ENCODE data around the gene TJP3.

Gene TJP3

GRCh38 chr19:3684817-3685410 lies 23.3 kb upstream of the TJP3 start:
- Histone ChIP-seq H3K27me3 (ENCODE audit: control insufficient read depth in 1 of 2, insufficient read depth in 2 of 2, low read length in 2 of 2) (no peaks in the 10 kb centered on the region), H3K36me3 (ENCODE audit: insufficient read depth, low read length) (peaks cover 15% of the 10 kb centered on the region), H3K4me1 (ENCODE audit: insufficient read depth, low read length) (peaks cover 35% of the 10 kb centered on the region), H3K27ac (ENCODE audit: low read depth, low read length) (peak overlapping the region; percentile 63), H3K4me3 (ENCODE audit: low read depth in 1 of 2, low read length in 2 of 2) (no peak overlapping the region), H3K9me3 (ENCODE audit: low read length) (no peaks in the 10 kb centered on the region), H3K9ac (ENCODE audit: low read length) (no peak overlapping the region)

DNA sequence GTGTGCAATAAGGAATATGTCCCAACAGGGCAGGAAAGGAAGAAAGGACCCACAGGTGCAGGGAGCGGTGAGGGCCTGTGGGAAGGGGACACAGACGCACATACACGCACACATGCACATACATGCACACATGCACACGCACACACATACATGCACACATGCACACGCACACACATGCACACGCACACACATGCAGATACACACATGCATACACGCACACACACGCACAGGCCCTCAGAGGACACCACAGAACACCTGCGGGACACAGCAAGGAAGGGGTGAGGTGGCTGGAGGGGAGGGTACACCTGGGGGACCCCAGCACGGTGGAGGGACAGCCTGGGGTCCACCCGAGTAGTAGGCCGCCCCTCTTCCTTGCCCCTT lies 20.8 kb upstream of the TJP3 start:
- H3K9ac ChIP-seq (ENCODE audit: low read length): no peak overlapping the region
- no peaks in the 10 kb centered on the region for H3K9me3 ChIP-seq (ENCODE audit: low read length)
- no peak overlapping the region for H3K4me3 ChIP-seq (ENCODE audit: low read depth in 1 of 2, low read length in 2 of 2)
- H3K4me1 ChIP-seq (ENCODE audit: insufficient read depth, low read length): peaks cover 30% of the 10 kb centered on the region
- H3K27ac ChIP-seq (ENCODE audit: low read depth, low read length): no peak overlapping the region
- H3K27me3 ChIP-seq (ENCODE audit: control insufficient read depth in 1 of 2, insufficient read depth in 2 of 2, low read length in 2 of 2): no peaks in the 10 kb centered on the region
- peaks cover 10% of the 10 kb centered on the region for H3K36me3 ChIP-seq (ENCODE audit: insufficient read depth, low read length)

DNA sequence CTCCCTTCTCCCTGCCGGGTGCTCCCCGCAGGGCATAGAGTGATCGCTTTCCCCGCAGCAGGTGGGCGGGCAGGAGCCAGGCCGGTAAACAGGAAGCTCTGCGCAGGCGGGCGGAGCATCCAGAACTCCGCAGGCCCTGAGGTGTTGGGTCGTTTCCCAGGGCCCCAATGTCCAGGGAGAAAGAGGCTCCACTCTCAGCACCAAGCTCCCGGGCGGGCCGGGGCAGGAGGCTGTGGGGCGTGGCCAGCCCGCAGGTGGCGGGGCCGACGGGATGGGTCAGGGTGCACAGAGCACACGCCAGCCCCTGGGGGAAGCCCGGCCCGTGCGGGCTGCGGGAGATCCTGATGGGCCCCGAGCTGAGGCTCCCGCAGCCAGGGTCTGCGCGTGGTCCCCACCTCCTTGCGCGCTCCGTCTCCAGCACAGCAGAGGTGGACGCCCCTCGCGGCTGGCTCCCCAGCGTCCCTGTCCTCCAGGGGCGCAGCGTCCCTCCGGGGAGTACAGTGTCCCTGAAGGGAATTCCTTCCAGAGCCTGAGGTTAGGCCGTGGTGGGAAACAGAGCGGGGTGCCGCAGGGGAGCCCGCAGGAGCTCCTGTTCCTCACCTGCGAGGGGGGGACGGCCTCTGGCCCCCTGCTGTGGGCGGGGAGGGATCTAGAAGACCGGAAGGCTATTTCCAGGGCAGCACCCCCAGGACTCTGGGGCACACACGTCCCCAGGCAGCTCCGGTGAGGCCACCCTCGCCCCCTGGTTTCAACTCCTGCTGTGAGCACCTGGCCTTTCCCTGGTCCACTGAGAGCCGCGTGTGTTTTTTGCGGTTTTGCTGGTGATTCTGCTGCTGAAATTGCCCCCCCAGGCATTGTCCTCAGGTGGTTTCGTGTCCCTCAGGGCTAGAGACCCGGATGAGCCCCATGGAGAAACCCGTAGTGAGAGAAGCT lies 20.1 kb upstream of the TJP3 start:
- peaks cover 31% of the 10 kb centered on the region for H3K4me1 ChIP-seq (ENCODE audit: insufficient read depth, low read length)
- H3K27me3 ChIP-seq (ENCODE audit: control insufficient read depth in 1 of 2, insufficient read depth in 2 of 2, low read length in 2 of 2): no peaks in the 10 kb centered on the region
- H3K9me3 ChIP-seq (ENCODE audit: low read length): no peaks in the 10 kb centered on the region
- peak overlapping the region; percentile 52 for H3K27ac ChIP-seq (ENCODE audit: low read depth, low read length)
- H3K4me3 ChIP-seq (ENCODE audit: low read depth in 1 of 2, low read length in 2 of 2): no peak overlapping the region
- peaks cover 10% of the 10 kb centered on the region for H3K36me3 ChIP-seq (ENCODE audit: insufficient read depth, low read length)
- H3K9ac ChIP-seq (ENCODE audit: low read length): peak overlapping the region; percentile 25

DNA sequence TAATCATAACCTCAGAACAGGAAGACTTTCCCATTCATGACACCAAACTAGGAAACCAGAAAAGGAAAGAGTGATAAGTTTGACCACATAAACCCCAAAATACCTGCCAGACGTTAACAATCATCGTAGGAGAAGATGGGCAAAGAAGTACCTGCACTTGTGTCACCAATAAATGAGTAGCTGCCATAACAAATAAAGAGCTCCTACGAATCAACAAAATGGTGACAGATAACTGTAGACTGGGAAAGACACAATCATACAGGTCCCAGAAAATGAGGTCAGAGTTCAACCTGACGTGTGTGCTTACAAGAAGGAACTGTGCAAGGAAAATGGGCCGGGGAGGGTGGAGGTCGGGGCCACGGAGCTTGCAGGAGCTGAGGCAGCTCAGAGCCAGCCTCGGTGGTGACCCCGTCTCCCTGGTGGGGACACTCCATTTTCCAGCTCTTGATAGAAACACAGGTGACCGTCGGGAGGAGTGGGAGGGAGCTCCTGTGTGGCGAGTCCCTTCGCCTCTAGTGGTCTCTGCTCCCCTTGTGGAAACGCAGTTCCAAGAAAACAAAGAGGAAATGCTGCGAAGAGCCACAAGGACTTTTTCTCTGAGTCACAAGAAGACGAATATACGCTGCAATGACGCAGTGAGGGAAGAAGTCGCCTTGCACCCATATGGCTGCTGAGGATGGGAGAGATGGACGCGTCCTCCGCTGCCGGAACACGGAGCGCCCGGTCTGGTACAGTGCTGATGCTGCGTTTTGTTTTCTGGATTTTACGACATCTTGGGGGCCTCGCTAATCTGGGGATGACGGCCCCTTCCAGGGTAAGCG lies 17.4 kb upstream of the TJP3 start:
- H3K4me1 ChIP-seq (ENCODE audit: insufficient read depth, low read length): peaks cover 24% of the 10 kb centered on the region
- no peak overlapping the region for H3K4me3 ChIP-seq (ENCODE audit: low read depth in 1 of 2, low read length in 2 of 2)
- H3K9me3 ChIP-seq (ENCODE audit: low read length): no peaks in the 10 kb centered on the region
- no peak overlapping the region for H3K9ac ChIP-seq (ENCODE audit: low read length)
- peaks cover under 1% of the 10 kb centered on the region for H3K36me3 ChIP-seq (ENCODE audit: insufficient read depth, low read length)
- no peak overlapping the region for H3K27ac ChIP-seq (ENCODE audit: low read depth, low read length)
- no peaks in the 10 kb centered on the region for H3K27me3 ChIP-seq (ENCODE audit: control insufficient read depth in 1 of 2, insufficient read depth in 2 of 2, low read length in 2 of 2)

DNA sequence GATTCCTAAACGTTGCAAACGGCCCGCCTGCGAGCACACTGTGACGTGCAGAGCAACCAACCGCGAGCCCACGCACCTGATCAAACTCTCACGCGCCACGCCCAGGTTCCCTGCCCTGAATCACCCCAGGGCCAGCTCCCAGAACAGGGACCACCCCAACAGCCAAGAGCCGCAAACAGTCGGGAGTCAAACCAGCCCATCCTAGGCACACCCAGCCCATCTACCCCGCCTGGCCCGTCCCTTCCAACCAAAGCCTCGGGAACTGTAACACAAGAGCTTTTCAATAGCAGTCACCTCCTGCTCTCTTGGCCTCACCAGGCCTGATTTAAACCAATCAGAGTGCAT lies 16.8 kb upstream of the TJP3 start:
- no peak overlapping the region for H3K27ac ChIP-seq (ENCODE audit: low read depth, low read length)
- peaks cover 24% of the 10 kb centered on the region for H3K4me1 ChIP-seq (ENCODE audit: insufficient read depth, low read length)

GRCh38 chr19:3691726-3692125 lies 16.5 kb upstream of the TJP3 start:
- H3K27ac ChIP-seq (ENCODE audit: low read depth, low read length): no peak overlapping the region
- H3K4me1 ChIP-seq (ENCODE audit: insufficient read depth, low read length): peaks cover 24% of the 10 kb centered on the region
- no peak overlapping the region for H3K4me3 ChIP-seq (ENCODE audit: low read depth in 1 of 2, low read length in 2 of 2)
- no peaks in the 10 kb centered on the region for H3K27me3 ChIP-seq (ENCODE audit: control insufficient read depth in 1 of 2, insufficient read depth in 2 of 2, low read length in 2 of 2)
- H3K36me3 ChIP-seq (ENCODE audit: insufficient read depth, low read length): peaks cover 6% of the 10 kb centered on the region
- no peak overlapping the region for H3K9ac ChIP-seq (ENCODE audit: low read length)
- H3K9me3 ChIP-seq (ENCODE audit: low read length): no peaks in the 10 kb centered on the region

More for the DNA sequence above, 16.8 kb upstream of the TJP3 start:
- no peaks in the 10 kb centered on the region for H3K27me3 ChIP-seq (ENCODE audit: control insufficient read depth in 1 of 2, insufficient read depth in 2 of 2, low read length in 2 of 2)
- peaks cover 6% of the 10 kb centered on the region for H3K36me3 ChIP-seq (ENCODE audit: insufficient read depth, low read length)
- H3K9me3 ChIP-seq (ENCODE audit: low read length): no peaks in the 10 kb centered on the region
- H3K9ac ChIP-seq (ENCODE audit: low read length): no peak overlapping the region
- H3K4me3 ChIP-seq (ENCODE audit: low read depth in 1 of 2, low read length in 2 of 2): no peak overlapping the region

- peaks cover 28% of the 10 kb centered on the region for H3K4me1 ChIP-seq (ENCODE audit: insufficient read depth, low read length)
- H3K36me3 ChIP-seq (ENCODE audit: insufficient read depth, low read length): peaks cover 6% of the 10 kb centered on the region
- H3K4me3 ChIP-seq (ENCODE audit: low read depth in 1 of 2, low read length in 2 of 2): no peak overlapping the region
- peak overlapping the region; percentile 90 for H3K27ac ChIP-seq (ENCODE audit: low read depth, low read length)
- H3K9ac ChIP-seq (ENCODE audit: low read length): no peak overlapping the region
- H3K27me3 ChIP-seq (ENCODE audit: control insufficient read depth in 1 of 2, insufficient read depth in 2 of 2, low read length in 2 of 2): no peaks in the 10 kb centered on the region
- H3K9me3 ChIP-seq (ENCODE audit: low read length): no peaks in the 10 kb centered on the region
Measured at GRCh38 chr19:3692141-3693024, 15.8 kb upstream of the TJP3 start.

DNA sequence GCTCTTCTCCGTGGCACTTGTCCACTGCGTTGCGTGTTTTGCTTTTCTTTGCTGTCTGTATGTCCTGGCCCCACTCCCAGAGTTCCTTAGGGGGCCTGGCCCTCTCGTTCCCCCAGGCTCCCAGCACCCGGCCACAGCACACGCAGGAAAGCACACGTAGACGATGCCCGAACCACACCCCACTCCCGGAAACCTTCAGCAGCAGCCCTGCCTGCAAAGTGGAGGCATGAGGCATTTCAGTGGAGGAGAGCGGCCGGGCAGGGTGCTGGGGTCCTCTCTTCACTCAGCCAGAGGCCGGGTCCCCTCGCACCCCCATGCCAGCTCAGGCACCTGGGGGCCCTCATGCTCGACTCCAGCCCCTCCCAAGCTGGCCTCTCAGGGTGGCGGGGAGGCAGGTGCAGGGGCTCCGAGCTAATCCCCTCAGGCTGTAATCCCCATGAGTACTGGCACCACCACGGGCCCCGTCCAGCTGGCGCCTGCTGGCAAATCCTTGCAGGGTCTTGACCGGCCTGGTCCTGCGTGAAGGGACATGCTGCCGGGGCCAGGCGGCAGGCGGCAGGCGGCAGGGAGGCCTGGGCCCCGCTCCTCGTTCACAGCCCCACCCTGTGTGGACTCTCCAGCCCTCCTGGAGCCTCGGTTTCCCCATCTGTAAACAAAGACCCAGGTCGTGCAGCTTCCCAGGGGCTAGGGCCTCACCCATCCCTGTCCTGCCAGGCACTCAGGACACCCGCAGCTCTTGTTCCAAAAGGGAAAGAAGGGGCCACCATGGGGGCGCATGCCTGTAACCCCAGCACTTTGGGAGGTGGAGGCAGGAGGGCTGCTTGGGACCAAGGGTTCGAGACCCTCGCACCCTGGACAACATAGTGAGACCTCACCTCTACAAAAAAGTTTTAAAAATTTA lies 14.9 kb upstream of the TJP3 start:
- Histone ChIP-seq H3K4me3 (ENCODE audit: low read depth in 1 of 2, low read length in 2 of 2) (no peak overlapping the region), H3K27ac (ENCODE audit: low read depth, low read length) (peak overlapping the region; percentile 90), H3K36me3 (ENCODE audit: insufficient read depth, low read length) (peaks cover 7% of the 10 kb centered on the region), H3K9me3 (ENCODE audit: low read length) (no peaks in the 10 kb centered on the region), H3K9ac (ENCODE audit: low read length) (no peak overlapping the region), H3K4me1 (ENCODE audit: insufficient read depth, low read length) (peaks cover 26% of the 10 kb centered on the region), H3K27me3 (ENCODE audit: control insufficient read depth in 1 of 2, insufficient read depth in 2 of 2, low read length in 2 of 2) (no peaks in the 10 kb centered on the region)

GRCh38 chr19:3694361-3695123 lies 13.6 kb upstream of the TJP3 start:
- Histone ChIP-seq H3K36me3 (ENCODE audit: insufficient read depth, low read length) (peaks cover 10% of the 10 kb centered on the region), H3K4me3 (ENCODE audit: low read depth in 1 of 2, low read length in 2 of 2) (no peak overlapping the region), H3K27me3 (ENCODE audit: control insufficient read depth in 1 of 2, insufficient read depth in 2 of 2, low read length in 2 of 2) (no peaks in the 10 kb centered on the region), H3K9me3 (ENCODE audit: low read length) (no peaks in the 10 kb centered on the region), H3K9ac (ENCODE audit: low read length) (no peak overlapping the region), H3K4me1 (ENCODE audit: insufficient read depth, low read length) (peaks cover 25% of the 10 kb centered on the region), H3K27ac (ENCODE audit: low read depth, low read length) (no peak overlapping the region)
